ENCODE data around the gene BMP2K.

BMP2K gene

DNA sequence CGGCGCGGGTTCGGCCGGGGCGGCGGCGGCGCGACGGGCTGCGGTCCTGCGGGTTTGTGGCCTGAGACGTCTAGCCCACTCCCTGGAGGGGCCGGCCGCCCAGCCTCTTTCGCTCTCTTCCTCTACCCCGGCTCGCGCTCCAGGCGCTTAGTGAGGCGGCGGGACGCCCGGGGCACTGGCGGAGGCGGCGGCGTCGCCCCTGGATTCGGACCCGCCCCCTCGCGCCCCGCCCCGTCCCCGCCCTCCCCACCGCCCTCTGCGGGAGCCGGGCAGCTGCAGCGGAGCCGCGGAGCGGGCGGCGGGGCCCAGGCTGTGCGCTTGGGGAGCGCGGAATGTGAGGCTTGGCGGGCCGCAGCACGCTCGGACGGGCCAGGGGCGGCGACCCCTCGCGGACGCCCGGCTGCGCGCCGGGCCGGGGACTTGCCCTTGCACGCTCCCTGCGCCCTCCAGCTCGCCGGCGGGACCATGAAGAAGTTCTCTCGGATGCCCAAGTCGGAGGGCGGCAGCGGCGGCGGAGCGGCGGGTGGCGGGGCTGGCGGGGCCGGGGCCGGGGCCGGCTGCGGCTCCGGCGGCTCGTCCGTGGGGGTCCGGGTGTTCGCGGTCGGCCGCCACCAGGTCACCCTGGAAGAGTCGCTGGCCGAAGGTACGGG, at the start of gene BMP2K:
BMP2K (plus strand) TSS at position 272 of the 650 bp plus-strand sequence; CDS start at position 466, 194 bp downstream.
- in situ Hi-C loops (cut with MboI; ENCODE audit: low sequenced_read_pairs) = no loop called here

DNA sequence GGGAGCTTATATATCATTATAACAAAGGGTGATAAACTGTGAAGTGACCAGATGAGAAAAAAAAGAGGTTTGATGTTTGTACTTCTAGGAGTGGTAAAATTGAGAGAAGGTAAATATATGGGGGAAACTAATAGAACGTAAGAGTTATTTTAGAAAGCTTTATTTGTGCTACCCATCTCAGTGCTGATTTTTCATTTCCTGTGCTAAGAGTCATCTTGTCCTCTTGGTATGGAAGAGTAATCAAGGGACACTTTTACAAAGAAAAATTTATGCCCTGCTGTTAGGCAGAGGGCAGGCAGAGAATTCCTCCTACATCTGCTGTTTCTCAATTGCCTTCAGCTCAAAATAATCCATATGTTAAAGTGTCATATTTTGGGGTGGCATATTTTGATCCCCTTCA, 49.6 kb upstream of the BMP2K start:
- in situ Hi-C loops (cut with MboI; ENCODE audit: low sequenced_read_pairs) = no loop called here

DNA sequence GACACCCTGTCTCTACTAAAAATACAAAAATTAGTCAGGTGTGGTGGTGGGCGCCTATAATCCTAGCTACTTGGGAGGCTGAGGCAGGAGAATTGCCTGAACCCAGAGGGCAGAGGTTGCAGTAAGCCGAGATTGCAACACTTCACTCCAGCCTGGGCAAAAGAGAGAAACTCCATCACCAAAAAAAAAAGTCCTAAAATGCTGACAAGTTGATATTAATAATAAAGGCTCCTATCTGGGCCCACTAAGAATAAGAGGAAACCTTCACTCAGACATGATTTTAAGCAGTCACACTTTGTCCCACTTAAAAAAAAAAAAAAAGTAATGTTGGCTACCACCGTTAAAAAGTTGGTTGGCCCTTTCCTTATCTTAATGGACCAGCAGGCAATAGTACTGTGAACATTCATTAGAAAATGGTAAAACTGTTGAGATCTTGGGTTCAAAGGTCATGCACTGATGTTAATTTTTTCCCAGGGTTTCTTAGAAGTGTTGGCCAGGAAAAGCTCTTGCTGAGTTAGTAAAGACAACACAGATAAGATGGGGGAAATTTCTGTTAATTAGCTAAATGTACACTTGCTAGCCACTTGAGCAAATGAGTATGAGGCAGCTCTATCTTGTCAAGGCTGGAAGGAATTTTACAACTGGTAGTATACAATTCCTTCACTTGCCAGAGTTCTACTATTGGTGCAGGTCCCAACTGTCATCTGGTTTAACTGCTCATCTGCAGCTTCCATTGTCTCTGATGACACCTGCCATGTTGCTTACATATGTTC, 43.6 kb upstream of the BMP2K start:
- in situ Hi-C loops (cut with MboI; ENCODE audit: low sequenced_read_pairs) = no loop called here

DNA sequence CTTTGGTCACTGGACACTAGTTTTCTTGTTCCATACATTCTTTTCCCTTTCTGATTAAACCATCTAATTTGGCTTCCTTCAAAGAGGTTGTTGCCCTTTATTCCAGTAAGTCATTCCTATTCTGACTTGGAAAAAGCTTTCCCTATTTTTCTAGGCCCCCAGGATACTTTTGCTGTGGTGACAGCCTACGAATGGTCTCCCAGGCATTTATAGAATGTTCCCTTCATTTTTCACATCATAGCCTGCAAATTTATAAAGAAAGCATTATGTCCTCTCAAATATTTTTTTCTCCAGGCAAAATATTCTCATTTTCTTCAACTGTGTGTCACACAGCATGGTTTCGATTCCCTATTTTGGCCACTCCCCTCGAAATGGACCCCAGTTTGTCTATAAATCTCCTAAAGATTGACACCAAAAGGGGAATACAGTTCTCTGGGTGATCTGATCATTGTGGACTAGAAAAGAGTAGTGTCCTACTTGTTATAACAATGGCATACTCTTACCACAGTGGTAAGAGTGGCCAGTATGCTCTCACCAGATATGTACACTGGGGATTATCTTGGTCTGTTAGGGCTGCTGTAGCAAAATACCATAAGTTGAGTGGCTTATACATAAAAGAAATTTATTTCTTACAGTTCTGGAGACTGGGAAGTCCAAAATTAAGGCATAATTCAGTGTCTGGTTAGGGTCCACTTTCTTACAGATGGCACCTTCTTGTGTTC, 41.5 kb upstream of the BMP2K start:
- in situ Hi-C loops (cut with MboI; ENCODE audit: low sequenced_read_pairs) = no loop called here

DNA sequence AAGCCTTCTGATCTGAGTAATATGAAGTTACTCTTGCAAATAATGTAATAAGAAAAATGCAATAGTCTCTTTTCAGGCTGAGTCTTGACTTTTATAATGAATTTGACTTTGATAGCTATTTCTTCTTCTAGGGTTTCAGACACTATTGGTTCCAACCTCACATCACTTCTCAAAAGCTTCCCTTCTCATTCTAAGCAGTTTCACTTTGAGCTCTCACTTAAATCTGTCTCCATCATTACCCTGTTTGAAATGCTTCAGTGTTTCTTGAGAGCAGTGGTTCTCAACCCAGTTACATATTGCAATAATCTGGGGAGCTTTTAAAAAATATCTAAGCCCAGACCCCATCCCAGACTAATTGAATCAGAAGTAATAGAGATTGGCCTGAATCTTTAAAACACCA, 40.5 kb upstream of the BMP2K start:
- in situ Hi-C loops (cut with MboI; ENCODE audit: low sequenced_read_pairs) = no loop called here

DNA sequence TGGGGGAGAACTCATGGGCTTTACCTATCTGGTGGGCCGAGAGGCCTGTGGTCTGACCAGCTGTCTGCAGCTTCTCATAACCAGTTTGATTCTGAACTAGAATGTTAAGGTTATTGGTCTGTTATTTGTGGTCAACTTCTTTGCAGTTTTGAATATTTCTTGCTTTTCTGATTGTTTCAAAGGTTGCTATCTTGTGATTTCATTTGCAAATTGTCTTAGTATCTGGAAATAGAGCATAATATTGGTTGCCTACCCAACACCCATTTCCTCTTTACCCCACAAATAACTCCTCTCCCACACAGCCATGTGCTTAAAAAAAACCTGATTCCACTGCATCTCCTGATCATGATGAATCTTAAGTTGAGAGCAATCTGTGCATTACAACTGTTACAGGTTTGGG, 39.1 kb upstream of the BMP2K start:
- in situ Hi-C loops (cut with MboI; ENCODE audit: low sequenced_read_pairs) = no loop called here

DNA sequence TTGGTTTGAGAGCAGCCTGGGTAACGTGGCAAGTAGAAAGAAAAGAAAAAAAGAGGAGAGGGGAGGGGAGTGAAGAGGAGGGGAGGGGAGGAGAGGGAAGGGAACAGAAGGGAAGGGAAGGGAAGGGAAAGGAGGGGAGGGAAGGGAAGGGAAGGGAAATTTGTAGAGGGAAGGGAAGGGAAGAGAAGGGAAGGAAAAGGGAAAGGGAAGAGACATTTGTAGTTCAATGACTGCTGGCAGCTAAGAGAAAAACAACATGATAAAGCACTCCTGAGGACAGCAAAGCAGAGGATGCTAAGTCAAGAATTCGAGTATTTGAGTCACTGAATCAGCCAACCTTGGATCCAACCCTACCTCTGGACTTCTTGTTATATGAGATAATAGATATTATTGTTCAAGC, 38.2 kb upstream of the BMP2K start:
- in situ Hi-C loops (cut with MboI; ENCODE audit: low sequenced_read_pairs) = no loop called here

DNA sequence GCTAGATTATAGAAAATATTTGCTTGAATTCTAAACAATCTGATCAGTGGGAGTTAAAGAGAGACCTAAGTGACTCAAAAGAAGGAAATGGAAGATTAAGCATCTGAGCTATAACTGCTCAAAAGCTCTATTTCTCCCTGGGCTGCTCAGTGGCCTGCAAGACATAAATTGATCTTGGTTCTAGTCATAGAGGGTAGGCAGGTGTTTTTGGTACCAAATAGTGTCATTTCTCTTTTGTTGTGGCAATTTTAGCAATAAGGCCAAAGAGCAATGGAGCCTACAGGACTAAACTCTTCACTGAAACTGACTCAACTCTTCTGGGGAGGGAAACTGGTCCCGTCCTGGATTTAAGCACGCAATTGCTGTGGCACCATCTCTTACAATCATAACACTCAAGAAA, 33.9 kb upstream of the BMP2K start:
- in situ Hi-C loops (cut with MboI; ENCODE audit: low sequenced_read_pairs) = no loop called here

DNA sequence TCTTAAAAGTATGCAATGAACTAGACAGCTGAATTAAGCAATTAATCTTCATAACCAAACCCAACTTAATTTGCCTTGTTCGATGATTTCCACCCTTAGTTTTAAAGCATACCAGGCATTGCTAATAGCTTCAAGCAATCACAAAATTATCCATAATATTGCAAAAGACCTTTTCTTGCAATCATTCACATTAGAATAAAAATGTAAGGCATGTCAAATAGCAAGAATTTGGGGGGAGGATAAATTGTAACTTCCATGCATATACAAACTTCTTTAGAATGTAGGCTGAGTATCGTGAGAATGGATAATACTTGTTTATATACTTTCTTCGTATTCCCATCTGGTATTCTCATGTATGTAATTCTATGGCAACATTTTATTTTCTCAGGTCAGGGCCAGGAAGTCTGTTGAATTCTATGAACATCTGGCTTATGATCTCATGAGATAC, 28.7 kb upstream of the BMP2K start:
- in situ Hi-C loops (cut with MboI; ENCODE audit: low sequenced_read_pairs) = no loop called here

DNA sequence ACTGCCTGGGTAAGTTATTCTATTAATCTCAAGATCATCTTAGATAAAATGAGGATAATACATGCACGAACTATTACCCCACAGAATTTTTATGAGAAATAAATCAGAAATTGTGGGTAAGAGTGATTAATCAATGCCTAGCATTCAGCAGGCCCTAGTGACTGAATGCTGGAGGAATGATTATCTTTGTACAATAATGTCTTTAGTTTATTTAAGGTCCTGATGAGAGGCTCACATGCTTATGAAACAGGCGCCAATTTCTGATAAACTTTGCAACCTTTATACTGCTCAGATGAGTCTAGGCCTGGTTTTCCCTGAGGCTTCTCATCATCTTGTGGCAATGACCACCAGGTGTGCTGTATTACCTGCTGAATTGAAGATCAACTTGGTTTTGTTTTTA, 27.8 kb upstream of the BMP2K start:
- in situ Hi-C loops (cut with MboI; ENCODE audit: low sequenced_read_pairs) = no loop called here

DNA sequence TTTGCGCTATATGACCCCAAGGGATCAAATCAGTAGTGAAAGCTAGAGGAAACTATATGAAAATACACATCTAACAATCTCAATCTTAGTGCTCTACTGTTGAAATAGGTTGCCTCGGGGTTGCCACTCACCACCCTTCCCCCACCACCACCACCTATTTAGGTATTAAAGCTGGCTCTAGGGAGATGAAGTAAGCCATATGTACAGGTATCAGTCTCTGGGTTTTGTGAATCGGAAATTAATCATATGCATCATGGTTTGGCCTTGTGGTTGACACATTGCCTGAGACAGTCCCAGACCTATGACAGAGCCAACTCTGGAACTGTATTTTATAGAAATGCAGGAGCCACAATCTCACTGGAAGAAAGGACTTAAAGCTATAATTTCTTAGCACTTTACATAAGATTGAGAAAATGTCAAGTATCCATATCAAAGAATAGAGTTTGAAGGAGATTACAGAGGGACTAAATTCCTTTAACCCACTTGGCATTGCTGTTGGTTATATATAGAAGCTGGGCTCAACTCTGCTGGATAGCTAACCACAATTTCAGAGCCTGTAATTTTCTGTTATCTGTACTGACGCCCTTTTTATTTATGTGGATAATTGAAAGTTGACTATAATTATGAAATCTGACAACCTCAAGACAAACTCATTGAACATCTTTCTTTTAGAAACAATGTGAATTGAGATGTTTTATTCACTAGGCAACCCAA, 26.7 kb upstream of the BMP2K start:
- in situ Hi-C loops (cut with MboI; ENCODE audit: low sequenced_read_pairs) = no loop called here

DNA sequence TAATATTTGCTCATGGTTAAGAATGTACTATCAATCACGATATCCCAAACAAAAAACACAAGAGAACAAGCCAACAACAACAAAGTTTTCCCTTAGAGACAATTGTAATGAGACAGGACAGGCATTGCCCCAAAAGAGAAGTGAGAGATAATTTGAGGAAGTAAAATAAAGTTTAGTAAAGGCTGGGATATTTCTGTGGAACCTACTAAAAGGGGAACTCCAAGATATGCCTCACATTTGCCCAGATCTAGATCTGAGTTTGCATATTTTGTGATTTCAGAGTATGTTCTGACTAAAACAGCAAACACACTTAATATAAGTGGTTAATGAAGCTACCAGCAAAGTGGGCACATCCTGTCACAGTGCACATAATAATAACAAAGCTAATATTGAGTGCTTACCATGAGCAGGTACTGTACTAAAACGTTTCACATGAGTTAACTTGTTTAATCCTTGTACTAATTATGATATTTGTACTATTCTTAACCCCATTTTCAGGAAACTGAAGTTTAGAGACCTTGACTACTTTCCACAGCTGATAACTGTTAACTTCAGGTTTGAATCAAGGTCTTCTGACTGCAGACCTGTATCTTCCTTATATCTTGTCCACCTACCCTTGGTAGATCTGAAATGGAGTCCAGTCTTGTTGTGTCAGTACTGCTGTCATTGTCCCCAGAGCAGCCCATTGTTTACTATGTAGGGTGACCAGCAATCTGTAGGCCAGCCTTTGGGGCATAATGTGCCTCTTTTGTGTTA, 26.0 kb upstream of the BMP2K start:
- in situ Hi-C loops (cut with MboI; ENCODE audit: low sequenced_read_pairs) = no loop called here

DNA sequence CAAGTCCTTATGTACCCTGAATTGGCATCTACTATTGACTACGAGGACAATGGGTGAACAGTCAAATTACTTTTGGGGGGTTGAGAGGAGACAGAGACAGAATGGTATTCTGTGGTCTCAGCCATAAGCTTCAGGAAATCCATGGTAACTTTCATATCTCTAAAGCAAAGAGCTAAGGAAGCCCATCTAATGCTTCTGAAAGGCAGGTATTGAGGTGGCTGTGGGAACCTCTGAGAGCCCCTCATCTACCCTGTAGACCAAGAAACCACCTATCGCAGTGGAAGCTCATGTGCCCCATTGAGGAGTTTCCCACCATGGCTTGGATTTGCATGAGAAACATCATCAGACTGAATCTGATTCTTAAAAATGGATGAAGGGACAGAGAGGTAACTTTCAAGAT, 23.1 kb upstream of the BMP2K start:
- in situ Hi-C loops (cut with MboI; ENCODE audit: low sequenced_read_pairs) = no loop called here

DNA sequence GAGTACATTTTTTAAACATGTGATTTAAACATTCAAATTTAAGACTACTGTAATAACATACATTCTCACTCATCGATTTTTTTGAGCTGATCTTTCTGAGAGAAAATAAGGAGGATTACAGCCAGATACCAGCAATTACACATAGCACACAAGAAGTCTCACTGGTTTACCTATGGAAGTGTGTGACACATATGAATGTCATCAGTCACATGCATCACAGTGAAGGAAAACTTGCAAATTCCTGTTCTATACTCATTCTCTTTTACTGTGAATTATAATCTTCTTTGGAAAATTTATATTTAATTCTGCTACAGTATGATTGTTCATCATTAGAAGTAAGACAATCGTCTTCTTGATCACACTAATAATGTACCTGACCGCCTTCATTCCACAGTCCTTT, 21.3 kb upstream of the BMP2K start:
- in situ Hi-C loops (cut with MboI; ENCODE audit: low sequenced_read_pairs) = no loop called here

DNA sequence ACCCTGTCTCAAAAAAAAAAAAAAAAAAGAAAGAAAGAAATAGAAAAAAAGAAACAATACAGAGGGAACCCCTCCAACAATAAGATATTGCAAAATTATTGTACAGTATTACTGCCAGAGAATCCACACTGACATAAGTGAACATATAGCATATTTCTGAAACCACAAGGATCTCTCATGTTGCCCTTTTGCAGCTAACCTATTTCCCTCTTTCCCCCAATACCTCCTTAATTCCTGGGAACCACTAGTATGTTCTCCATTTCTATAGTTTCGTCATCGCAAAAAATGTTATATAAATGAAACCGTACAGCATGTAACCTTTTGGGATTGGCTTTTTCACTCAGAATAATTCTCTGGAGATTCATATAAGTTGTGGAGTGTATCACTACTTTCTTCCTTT, 20.0 kb upstream of the BMP2K start:
- in situ Hi-C loops (cut with MboI; ENCODE audit: low sequenced_read_pairs) = no loop called here

DNA sequence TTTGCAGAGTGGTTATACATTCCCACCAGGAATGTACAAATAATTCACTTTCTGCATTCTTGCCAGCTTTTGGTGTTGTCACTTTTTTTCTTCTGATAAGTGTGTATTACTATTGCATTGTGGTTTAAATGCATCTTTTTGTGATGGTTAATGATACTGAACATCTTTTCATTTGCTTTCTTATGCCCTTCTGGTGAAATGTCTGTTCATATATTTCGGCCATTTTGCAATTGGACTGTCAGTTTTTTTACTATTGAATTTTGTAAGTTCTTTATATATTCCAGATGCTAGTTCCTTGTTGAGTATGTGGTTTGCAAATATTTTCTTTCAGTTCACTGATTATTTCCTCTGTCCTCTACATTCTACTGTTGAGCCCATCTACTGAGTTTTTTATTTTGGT, 19.4 kb upstream of the BMP2K start:
- in situ Hi-C loops (cut with MboI; ENCODE audit: low sequenced_read_pairs) = no loop called here

DNA sequence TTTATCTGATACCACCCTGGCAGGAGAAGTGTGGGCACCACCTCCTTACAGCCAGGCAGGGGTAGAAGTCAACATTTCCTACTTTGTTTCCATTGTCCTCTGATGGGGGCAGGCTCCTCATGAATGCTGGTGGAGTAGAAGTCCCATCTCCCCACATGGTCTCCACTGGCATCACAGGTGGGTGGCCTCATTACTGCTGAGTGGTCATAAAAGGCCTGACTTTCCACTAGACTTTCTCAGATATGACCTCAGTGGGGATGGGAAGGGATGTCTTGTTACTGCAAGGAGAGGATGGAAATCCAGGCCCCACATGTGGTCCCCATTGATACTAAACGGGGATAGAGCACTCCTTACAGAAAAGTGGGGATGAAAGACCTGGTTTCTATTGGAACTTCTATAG, 18.6 kb upstream of the BMP2K start:
- in situ Hi-C loops (cut with MboI; ENCODE audit: low sequenced_read_pairs) = no loop called here

DNA sequence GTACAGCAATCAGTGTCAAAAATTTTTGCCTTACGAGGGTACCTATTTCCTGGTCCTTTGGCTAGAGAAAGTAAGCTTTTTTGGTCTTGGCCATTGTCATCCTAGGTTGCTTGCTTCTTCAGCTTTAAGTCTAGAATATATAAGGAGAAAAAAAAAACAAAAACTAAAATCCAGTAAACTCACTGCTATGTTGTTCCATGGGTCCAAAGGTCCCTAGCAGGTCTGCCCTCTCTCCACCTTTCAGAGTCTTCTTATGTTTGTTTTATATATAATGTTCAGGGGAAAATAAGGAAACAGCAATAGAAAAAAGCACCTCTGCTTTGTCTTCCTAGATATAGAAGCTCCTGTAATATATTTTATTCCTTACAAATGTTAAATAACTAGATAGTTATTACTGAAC, 18.1 kb upstream of the BMP2K start:
- in situ Hi-C loops (cut with MboI; ENCODE audit: low sequenced_read_pairs) = no loop called here

DNA sequence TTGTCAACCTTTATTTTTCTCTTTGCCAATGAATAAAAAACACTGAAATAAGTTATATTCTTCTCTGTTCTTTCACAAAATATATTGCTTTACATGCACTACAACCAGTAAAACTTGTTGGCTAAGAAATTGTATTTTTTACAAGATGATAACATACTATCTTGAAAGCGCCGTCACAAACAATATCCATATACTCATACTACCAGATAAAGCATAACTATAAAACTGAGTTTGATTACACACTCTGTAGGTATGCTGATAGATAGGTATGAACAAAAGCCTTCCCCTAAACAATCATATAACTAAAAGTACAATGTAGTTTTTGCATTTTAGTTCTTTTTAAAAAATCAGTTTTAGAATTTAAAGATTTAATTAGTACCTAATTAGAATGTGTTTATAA, 13.6 kb upstream of the BMP2K start:
- in situ Hi-C loops (cut with MboI; ENCODE audit: low sequenced_read_pairs) = no loop called here

DNA sequence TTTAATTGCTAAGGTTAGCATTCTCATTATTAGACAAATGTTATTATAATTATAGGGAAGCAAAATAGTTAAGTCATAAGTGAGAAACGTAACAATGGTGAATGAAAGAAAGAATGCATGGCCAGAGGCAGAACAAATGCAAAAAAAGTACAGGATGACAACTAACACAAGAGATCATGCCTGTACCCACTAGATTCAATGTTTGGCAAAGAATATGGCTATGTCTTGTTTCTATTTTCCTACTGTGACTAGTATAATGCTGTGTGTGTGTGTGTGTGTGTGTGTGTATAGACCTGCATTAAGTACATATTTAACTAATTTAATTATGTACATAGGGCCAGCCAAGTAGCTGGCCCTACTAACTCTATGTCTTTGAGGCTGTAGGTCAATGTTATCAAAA, 12.9 kb upstream of the BMP2K start:
- in situ Hi-C loops (cut with MboI; ENCODE audit: low sequenced_read_pairs) = no loop called here

Measured in HL-60/S4 treated with phorbol 12-myristate 13-acetate at 8.2 ng/mL for 4 days and 3 days (cell line).